NCI-H510A (cell line): ENCODE data around the gene TMOD1.

Source experiments
- DNase-seq: peaks from one replicate; lab custom pipeline; 2025; lab: John Stamatoyannopoulos, UW

TMOD1 gene

DNA sequence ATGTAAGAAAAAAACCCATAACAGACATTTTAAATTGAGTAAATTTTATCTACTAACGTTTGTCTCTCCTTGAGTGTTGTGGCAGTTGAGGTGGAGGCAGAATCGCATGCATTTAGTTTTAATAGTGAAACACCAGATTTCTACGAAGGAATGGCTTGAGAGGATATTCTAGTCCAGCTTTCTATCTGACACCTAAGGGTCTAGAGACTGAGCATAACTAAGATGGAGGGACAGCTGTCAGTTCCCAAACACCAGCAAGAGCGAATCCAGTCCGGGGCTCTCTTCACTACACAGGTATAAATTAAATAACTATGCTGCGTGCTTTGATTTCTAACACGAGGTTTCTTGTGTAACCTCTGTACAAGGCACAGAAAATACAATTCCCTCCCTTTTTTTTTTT, 133.6 kb downstream of the TMOD1 start:
- DNase-seq: no peak

- DNase-seq: no peak
These were observed 135.4 kb downstream of the TMOD1 start for GRCh38 chr9:97636903-97637302.

- no peak for DNase-seq
These were observed 137.2 kb downstream of the TMOD1 start for GRCh38 chr9:97638666-97639065.

GRCh38 chr9:97640325-97640724, 138.9 kb downstream of the TMOD1 start:
- DNase-seq: no peak

DNA sequence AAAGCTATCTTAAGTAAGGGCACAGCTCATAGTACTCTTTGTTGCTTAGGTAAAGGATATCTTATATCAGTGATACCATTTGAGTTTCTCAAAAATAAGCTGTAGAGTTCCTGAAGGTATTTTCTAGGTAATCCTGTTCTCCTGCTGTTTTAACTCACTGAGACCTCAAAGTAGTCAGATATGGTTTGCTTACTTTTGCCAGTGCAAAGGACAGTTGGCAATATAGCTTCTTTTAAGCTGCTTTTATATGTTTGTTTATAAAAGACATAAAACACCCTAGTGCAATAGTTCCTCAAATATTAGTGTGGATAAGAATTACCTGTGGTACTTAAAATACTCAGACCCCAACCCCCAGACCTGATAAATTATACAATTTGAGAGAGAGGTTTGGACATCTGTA, 144.3 kb downstream of the TMOD1 start:
- DNase-seq: no peak

- DNase-seq: no peak
These were observed 146.5 kb downstream of the TMOD1 start for GRCh38 chr9:97647996-97648395.
